Kidney epithelial cell (primary cell): ENCODE measurements around the gene UBE2K. TPM values are rescaled to one million over a fixed set of nuclear protein-coding genes. Genes with fewer than 3 reads are reported as not detected.
"Not testable (repeated sequence)": the region's sequence is repeated elsewhere in the genome, so short reads cannot be mapped to it uniquely, and the experiment has no call there.

Source experiments
- DNase-seq: peaks from one replicate; pipeline ENCODE4 v3.0.0-alpha.2; 2010; ENCODE audit warnings: low read depth
- H3K27me3 ChIP-seq: 2 replicates; pipeline ENCODE4 v1.6.0; 2011; ENCODE audit warnings: low read length; ENCODE audit not compliant: control insufficient read depth, insufficient read depth
- H3K36me3 ChIP-seq: 2 replicates; pipeline ENCODE4 v1.5.1; 2011; ENCODE audit warnings: low read length; ENCODE audit not compliant: control insufficient read depth, insufficient read depth
- H3K4me3 ChIP-seq: 2 replicates; pipeline ENCODE4 v1.5.1; 2011; ENCODE audit warnings: low read depth, mild to moderate bottlenecking, control low read depth, low read length
- total RNA-seq: library from RNA; depleted of rRNA; stranded (reverse); fragments of >200 nt; gene quantifications from 2 replicates; pipeline ENCODE4 v1.2.3, GENCODE V29; 2015
- TF ChIP-seq, protein P1 (sequence below): IDR thresholded peaks from 2 replicates; pipeline ENCODE4 v1.5.1; 2011; ENCODE audit warnings: mild to moderate bottlenecking, moderate library complexity, low read length, control low read depth, inconsistent platforms; ENCODE audit not compliant: insufficient read depth, poor library complexity, severe bottlenecking

The UBE2K gene
- total RNA-seq, 1 donor from 2014 or later = 24.9 TPM

DNA sequence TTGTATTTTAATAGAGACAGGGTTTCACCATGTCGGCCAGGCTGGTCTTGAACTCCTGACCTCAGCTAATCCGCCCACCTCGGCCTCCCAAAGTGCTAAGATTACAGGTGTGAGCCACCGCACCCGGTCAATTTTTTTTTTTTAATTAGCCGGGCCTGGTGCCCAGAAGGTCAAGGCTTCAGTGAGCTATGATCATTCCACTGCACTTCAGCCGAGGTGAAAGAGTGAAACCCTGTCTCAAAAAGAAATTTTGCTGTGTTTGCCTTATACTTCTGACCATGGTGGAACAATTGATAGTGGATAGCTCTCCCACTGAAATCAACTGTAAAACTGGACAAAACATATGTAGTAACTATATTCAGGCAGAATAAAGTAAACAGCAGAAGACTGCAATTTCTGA lies 35.3 kb upstream of the UBE2K start:
- no peak for DNase-seq
- Histone ChIP-seq H3K36me3 (no peaks in the 10 kb centered on the region), H3K27me3 (no peaks in the 10 kb centered on the region), H3K4me3 (no peak overlapping the region)
- TF ChIP-seq, protein P1, sequence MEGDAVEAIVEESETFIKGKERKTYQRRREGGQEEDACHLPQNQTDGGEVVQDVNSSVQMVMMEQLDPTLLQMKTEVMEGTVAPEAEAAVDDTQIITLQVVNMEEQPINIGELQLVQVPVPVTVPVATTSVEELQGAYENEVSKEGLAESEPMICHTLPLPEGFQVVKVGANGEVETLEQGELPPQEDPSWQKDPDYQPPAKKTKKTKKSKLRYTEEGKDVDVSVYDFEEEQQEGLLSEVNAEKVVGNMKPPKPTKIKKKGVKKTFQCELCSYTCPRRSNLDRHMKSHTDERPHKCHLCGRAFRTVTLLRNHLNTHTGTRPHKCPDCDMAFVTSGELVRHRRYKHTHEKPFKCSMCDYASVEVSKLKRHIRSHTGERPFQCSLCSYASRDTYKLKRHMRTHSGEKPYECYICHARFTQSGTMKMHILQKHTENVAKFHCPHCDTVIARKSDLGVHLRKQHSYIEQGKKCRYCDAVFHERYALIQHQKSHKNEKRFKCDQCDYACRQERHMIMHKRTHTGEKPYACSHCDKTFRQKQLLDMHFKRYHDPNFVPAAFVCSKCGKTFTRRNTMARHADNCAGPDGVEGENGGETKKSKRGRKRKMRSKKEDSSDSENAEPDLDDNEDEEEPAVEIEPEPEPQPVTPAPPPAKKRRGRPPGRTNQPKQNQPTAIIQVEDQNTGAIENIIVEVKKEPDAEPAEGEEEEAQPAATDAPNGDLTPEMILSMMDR = no peak

- H3K36me3 ChIP-seq = no peaks in the 10 kb centered on the region
- TF ChIP-seq, protein P1 = no peak
- DNase-seq = no peak
- no peak overlapping the region for H3K4me3 ChIP-seq
- H3K27me3 ChIP-seq = no peaks in the 10 kb centered on the region
These were observed 32.9 kb upstream of the UBE2K start for GRCh38 chr4:39664828-39665731.

GRCh38 chr4:39667706-39668105 lies 30.2 kb upstream of the UBE2K start:
- Histone ChIP-seq H3K36me3 (no peaks in the 10 kb centered on the region), H3K27me3 (no peaks in the 10 kb centered on the region), H3K4me3 (no peak overlapping the region)
- DNase-seq = no peak
- TF ChIP-seq, protein P1 = no peak

GRCh38 chr4:39668887-39669286 lies 29.0 kb upstream of the UBE2K start:
- TF ChIP-seq, protein P1 = no peak
- H3K36me3 ChIP-seq = no peaks in the 10 kb centered on the region
- H3K27me3 ChIP-seq = no peaks in the 10 kb centered on the region
- H3K4me3 ChIP-seq = no peak overlapping the region
- DNase-seq = no peak

GRCh38 chr4:39670296-39670695 lies 27.6 kb upstream of the UBE2K start:
- DNase-seq, H3K4me3 ChIP-seq, H3K36me3 ChIP-seq, H3K27me3 ChIP-seq: not testable (repeated sequence)

DNA sequence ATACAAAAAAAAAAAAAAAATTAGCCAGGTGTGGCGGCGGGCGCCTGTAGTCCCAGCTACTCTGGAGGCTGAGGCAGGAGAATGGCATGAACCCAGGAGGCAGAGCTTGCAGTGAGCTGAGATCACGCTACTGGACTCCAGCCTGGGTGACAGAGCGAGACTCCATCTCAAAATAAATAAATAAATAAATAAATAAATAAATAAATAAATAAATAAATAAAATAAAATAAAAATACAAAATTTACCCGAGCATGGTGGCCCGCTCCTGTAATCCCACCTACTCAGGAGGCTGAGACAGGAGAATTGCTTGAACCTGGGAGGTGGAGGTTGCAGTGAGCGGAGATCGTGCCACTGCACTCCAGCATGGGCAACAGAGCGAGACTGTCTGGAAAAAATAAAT lies 22.3 kb upstream of the UBE2K start:
- not testable (repeated sequence) for DNase-seq, H3K4me3 ChIP-seq, H3K36me3 ChIP-seq, H3K27me3 ChIP-seq

- DNase-seq, H3K27me3 ChIP-seq, H3K4me3 ChIP-seq, H3K36me3 ChIP-seq: not testable (repeated sequence)
These were observed 16.9 kb upstream of the UBE2K start for GRCh38 chr4:39681003-39681402.
